Stimulated activated CD8-positive, alpha-beta memory T cell treated with anti-CD3 and anti-CD28 coated beads, Interleukin-15, amount 100 ng/mL, for 1 hour (primary cell): Measurements from ENCODE around the gene GJD3.

Experiments used
- DNase-seq: peaks from one replicate; pipeline ENCODE4 v3.0.0-alpha.2; 2020; ENCODE audit warnings: low read depth

Gene GJD3

GRCh38 chr17:40322358-40323315 lies 41.9 kb downstream of the GJD3 start:
- peak; percentile 81 for DNase-seq

- DNase-seq, result no peak
These were observed 42.6 kb downstream of the GJD3 start for GRCh38 chr17:40321961-40322357.

GRCh38 chr17:40321524-40321929 lies 43.0 kb downstream of the GJD3 start:
- no peak for DNase-seq

- no peak for DNase-seq
These were observed 43.6 kb downstream of the GJD3 start for GRCh38 chr17:40320756-40321523.

GRCh38 chr17:40319651-40320540 lies 44.6 kb downstream of the GJD3 start:
- DNase-seq, result peak; percentile 68

- no peak for DNase-seq
These were observed 45.6 kb downstream of the GJD3 start for GRCh38 chr17:40318830-40319391.

GRCh38 chr17:40317880-40318829 lies 46.4 kb downstream of the GJD3 start:
- DNase-seq, result peak; percentile 75

GRCh38 chr17:40317345-40317873 lies 47.1 kb downstream of the GJD3 start:
- DNase-seq, result no peak

GRCh38 chr17:40316571-40317344 lies 47.8 kb downstream of the GJD3 start:
- no peak for DNase-seq

GRCh38 chr17:40315678-40316570 lies 48.6 kb downstream of the GJD3 start:
- no peak for DNase-seq

- DNase-seq, result no peak
These were observed 49.3 kb downstream of the GJD3 start for GRCh38 chr17:40315206-40315605.

- peak; percentile 83 for DNase-seq
These were observed 50.0 kb downstream of the GJD3 start for GRCh38 chr17:40314584-40314956.

- DNase-seq, result no peak
These were observed 50.6 kb downstream of the GJD3 start for GRCh38 chr17:40313668-40314583.
